NCI-H146 (cell line): ENCODE data around the gene DLG1.
"Not testable (repeated sequence)": the region's sequence is repeated elsewhere in the genome, so short reads cannot be mapped to it uniquely, and the experiment has no call there.

Experiments used
- DNase-seq: peaks from one replicate; lab custom pipeline; 2025; lab: John Stamatoyannopoulos, UW

DLG1 gene

GRCh38 chr3:197209366-197210260, 88.8 kb downstream of the DLG1 start:
- DNase-seq = no peak

GRCh38 chr3:197206913-197207312, 91.5 kb downstream of the DLG1 start:
- no peak for DNase-seq

- no peak for DNase-seq
These were observed 92.7 kb downstream of the DLG1 start for GRCh38 chr3:197205675-197206074.

- DNase-seq = no peak
These were observed 93.1 kb downstream of the DLG1 start for GRCh38 chr3:197205265-197205664.

DNA sequence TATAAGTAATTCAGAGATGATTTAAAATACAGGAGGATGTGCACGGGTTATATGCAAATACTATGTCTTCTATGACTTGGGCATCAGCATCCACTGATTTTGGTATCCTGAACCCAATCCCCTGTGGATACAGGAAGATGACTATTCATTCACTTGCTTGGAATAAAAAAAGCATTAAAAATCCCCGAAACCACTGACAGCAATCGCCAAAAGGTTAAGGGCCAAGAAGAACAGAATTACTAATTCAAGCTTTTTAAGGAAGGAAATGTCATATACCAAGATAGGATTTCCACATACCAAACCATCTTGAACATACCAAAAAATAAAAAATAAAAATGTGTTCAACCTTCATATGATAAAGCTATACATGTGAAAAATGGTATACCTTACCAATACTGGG, 93.7 kb downstream of the DLG1 start:
- DNase-seq = no peak

DNA sequence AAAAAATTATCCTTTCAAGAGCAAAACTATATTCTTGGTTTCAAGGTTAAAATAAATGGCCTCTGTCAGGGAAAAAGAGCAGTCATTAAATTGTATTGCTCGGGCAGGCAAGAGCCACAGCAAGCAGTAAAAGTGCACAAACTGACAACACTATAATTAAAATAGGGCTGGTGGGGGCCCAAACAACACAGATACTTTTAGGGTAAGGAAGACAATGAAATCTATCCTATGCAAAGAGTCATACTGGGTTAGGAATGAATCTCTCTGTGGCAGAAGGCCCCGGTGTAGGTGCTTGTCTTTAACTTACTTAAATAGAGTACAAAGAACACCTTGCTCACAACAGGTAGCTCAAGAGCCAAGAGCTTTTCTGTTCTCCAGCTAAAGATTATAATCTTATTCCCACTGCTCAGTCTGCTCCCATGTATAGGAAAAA, 94.7 kb downstream of the DLG1 start:
- DNase-seq = peak; percentile 10

DNA sequence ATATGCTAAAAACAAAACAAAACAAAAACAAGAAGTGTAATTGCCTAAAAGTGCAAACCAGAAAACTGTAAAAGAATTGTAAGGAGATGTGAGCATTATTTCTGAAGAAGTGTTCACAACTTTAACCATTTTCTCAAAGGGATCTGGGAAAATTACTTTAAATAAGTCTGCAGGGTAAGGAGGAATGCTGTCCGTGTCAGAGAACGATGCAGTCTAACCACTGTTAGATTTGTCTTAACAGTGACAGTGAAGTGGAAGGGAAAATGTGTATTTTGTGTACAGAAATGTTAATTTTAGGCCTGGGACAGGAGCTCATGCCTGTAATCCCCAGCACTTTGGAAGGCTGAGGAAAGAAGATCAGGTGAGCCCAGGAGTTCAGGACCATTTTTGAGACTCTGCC, 95.7 kb downstream of the DLG1 start:
- DNase-seq = no peak

DNA sequence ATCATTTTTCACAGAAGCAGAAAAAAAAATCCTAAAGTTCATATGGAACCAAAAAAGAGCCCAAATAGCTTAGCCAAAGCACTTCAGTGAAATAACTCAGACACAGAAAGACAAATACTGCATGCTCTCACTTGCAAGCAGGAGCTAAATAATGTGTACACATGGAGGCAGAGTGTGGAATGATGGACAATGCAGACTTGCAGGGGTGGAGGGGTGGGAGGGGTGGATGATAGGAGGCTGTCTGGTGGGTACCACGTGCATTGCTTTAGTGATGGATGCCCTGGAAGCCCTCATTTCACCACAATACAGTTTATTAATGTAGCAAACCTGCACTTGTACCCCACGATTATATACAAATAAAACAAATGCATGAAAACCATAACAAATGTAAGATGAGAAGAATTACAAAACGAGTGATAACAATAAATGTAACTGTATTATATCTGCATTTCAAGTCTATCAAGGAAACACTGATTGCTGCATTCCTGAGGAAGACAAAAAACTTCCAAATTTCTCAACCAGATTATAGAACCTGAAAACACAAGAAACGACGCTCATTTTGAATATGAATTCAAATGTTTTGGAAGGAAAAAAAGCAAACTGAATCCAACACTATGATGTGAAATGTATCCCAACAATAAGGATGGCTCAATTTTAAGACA, 96.5 kb downstream of the DLG1 start:
- DNase-seq = no peak

GRCh38 chr3:197200856-197201255, 97.6 kb downstream of the DLG1 start:
- DNase-seq = not testable (repeated sequence)

GRCh38 chr3:197197334-197197733, 101.1 kb downstream of the DLG1 start:
- DNase-seq = no peak

DNA sequence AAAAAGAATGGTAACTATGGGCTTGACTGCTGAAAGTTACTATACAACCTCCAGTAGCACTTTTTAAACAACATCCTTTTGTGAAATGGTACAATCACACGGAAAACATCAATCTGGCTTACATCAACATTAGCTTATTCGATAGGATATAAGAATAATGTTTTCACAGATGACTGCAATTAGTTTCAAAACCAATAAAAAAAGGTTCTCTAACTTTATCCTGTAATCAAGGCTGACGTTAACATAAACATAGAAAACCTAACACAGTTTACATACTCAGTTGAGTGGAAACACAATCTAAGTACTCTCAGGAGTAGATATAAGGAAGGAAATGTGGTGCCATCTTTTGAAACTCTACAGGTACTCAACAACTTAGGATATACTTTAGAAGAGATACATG, 102.2 kb downstream of the DLG1 start:
- no peak for DNase-seq

GRCh38 chr3:197195326-197195725, 103.1 kb downstream of the DLG1 start:
- DNase-seq = no peak

- DNase-seq = not testable (repeated sequence)
These were observed 104.7 kb downstream of the DLG1 start for GRCh38 chr3:197193759-197194158.

GRCh38 chr3:197191897-197192296, 106.5 kb downstream of the DLG1 start:
- DNase-seq = no peak

DNA sequence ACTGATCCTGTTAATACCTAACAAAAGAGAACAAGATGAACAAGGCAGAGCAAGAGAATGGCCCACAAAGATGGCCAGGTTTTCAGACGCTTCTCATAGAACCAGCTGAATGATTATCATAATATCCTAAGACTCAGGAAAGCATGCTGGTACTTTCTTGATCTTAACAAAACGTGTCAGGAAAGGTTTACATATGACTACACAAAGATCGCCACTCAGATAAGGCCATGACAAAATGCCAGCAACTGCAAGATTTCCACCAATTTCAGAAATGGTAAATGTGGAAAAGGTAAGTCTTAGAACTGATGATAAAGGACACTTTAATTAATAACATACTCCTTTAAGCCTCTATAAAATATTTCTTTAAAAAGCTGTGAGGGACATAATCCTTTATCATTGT, 108.8 kb downstream of the DLG1 start:
- no peak for DNase-seq

DNA sequence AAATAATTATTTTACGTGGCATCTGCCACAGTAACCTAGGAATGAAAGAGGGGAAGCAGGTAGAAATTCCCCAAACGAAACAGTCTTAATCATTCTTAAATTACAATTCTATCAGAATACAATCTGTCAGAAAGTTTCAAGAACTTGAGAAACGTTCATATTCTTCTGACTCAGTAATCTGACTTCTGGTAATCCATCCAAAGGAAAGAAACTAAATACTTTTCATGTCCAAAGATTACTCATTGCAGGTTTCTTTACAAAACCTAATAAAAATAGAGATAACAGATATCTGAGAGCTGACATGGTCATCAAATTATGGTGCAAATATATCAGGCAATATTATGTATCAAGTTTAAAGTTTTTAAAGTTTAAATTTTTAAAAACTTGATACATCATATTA, 109.4 kb downstream of the DLG1 start:
- no peak for DNase-seq

DNA sequence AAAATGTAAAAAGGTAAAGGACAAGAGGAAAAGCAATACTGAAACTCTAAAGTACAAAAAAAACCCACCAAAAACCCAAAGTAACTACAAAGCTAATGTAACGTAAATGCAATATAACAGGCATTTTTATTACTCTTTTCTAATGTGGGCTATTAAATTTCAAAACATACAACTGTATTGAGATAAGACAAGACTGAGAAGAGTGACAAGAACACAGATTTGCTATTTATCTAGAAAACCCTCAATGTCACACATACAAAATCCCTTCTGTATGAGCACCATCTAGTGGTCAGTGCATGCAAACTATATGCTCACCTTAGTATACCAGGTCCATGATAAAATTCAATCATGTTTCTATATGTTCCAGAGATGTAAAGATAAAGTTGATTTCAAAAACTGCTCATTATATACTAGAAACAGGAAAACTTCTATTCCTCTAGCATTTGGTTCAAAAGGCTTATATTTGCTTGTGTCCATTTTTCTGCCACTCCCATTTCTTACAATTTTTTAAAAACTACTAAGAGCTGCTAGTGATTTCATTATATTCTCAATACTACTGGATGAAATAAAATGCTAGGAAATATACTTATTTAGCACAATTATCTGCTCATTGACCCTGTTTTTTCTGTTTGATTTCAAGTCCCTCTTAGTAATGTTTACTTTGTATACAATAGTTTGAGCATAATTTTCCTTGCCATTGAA, 111.4 kb downstream of the DLG1 start:
- peak; percentile 82 for DNase-seq

DNA sequence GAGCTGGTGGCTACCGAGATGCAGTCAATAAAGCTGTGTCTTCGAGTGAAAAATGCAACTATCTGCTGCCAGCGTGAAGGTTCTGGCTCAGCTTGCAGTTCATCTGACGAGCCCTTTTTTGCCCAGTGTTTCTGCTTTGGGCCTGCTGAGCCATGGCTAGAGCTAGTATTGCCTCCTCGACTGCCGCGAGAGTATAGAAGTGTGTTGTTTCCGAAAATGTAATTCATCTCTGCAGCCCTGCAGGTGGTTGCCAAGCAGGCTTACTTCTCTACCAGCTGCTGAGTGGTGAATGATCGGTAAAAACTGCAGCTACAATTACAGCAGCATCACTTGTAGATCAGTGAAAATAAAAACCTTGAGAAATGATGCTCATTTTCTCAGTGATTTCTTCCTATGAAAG, 114.8 kb downstream of the DLG1 start:
- peak; percentile 93 for DNase-seq

- peak; percentile 22 for DNase-seq
These were observed 116.7 kb downstream of the DLG1 start for GRCh38 chr3:197181741-197182140.

DNA sequence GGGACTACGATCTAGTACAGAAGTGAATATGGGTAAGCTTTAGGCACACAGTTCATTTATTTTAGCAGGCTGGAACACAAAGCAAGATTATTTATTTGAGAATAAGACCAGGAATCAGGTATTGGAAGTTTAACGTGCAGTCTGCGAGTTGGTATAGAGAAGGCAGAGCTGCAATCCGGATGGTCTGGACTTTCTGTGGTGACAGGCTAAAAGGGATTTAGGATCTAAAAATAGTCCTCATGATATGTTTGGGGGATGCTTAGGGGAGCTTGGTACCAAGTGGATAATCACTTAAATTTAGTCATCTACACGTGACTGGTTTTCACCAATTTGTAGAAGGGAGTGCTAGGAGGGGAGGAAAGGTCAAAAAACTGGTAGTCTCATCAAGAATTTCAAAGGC, 119.4 kb downstream of the DLG1 start:
- no peak for DNase-seq

GRCh38 chr3:197175503-197175902, 122.9 kb downstream of the DLG1 start:
- no peak for DNase-seq

DNA sequence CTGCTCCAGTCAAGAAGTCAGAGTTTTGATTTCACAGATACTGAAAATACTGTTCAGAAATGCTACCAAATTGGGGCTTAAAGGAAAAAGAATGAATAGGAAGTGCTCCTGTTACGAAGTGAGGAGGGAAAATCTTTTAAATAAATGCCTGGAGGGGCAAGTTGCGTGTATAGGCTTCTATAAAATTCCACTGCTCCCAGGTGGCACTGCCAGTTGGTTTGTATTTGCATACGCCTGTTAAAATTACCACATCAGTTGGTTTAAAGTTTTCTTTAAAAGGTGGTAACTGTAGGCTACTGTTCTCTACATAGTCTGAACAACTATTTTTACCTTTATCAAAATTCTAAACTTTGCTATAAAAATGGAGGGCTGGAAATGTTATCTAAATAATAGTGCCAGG, 123.5 kb downstream of the DLG1 start:
- no peak for DNase-seq

GRCh38 chr3:197173620-197174019, 124.8 kb downstream of the DLG1 start:
- no peak for DNase-seq
